ENCODE measurements around the gene GTSE1.
"Not testable (repeated sequence)": the region's sequence is repeated elsewhere in the genome, so short reads cannot be mapped to it uniquely, and the experiment has no call there.

The GTSE1 gene

GRCh38 chr22:46295277-46295971, 1.2 kb upstream of the GTSE1 start:
- DNase-seq = no peak

DNA sequence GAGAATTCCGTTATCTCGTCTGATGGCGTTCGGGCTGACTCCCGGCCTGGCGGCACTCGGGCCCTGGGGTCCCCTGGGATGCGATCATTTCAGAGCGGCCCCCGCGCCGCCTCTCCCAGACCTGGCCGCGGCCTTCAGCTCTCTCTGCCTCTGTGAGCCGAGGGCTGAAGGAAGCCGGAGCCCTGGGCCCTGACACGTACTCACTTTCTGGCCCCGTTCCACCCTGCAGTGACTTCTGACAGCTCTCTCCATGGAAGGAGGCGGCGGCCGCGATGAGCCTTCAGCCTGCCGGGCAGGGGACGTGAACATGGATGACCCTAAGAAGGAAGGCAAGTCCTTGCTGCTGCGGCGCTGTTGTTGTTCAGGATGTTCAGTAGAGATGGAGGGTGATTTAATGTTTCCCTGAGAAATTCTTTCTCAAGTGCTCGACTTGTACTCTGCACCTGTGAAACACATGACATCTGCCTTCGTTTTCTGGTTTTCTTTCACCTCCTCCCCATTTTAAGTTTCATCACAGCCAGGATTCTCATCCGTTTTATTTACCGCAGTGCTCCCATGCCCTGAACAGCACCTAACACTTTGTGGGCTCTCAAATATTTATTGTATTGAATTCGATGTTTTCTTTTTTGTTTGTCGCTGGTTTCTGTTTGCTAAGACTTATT, 612 bp downstream of the GTSE1 start:
- peak in 1 of 2 experiments; percentile 23 for DNase-seq

DNA sequence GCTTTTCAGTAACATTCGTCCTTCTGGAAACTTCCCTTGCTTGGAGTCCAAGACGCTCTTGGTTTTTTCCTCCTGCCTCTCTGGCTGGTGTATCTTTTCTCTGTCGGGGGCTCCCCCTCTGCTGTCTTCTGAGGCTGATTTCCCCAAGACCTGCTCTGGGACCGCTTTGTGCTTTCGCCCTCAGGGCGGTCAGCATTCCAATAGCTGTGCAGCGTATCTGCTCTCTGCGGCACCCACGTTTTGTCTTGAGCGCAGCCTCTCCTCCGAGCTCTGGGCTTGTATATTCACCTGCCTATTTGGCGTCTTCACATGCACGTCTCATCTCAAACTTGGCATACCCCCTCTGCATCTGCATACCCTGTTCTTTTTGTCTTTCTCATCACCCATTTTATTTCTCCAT, 2.4 kb downstream of the GTSE1 start:
- no peak for DNase-seq

- DNase-seq = no peak
These were observed 3.8 kb downstream of the GTSE1 start for GRCh38 chr22:46300491-46300890.

DNA sequence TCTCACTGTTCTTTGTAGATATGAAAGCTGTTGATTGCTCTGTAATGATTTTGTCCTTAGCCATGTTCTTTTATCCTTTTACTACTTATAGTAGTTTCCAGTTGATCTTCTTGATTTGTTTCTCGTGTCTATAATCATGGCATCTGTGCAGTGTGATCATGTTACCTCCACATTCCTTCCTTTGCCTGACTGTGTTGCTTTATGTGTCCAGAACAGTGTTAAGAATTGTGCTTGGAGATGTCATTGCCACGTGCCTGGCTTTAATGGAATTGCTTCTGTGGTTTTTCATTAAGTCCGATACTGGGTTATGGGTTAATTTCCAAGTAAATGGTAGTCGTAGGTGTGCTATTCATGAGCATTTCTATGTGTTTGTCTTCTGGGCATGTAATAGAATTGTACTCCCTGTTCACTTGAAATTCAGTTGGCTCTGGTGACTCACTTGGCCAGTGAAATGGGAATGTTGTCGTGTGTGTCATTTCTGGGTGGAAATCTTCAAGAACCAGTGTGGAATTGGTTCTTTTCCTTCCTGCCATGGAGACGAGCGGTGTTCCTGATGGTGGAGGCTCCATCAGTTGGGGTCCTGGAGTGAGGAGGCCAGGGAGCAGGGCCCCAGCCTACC, 6.8 kb downstream of the GTSE1 start:
- no peak for DNase-seq

DNA sequence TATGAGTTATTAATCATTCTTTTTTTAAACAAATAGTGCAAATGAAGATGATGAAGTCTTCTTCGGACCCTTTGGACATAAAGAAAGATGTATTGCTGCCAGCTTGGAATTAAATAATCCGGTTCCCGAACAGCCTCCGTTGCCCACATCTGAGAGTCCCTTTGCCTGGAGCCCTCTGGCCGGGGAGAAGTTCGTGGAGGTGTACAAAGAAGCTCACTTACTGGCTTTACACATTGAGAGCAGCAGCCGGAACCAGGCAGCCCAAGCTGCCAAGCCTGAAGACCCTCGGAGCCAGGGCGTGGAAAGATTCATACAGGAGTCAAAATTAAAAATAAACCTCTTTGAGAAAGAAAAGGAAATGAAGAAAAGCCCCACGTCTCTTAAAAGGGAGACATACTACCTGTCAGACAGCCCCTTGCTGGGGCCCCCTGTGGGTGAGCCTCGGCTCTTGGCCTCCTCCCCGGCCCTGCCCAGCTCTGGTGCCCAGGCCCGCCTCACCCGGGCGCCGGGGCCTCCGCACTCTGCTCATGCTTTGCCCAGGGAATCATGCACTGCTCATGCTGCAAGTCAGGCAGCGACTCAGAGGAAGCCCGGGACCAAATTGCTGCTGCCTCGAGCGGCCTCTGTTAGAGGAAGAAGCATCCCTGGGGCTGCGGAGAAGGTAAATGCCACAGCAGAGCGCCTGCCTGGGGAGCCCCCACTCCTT, 11.8 kb downstream of the GTSE1 start:
- no peak for DNase-seq

GRCh38 chr22:46309526-46310085, 12.9 kb downstream of the GTSE1 start:
- DNase-seq = no peak

GRCh38 chr22:46312056-46312455, 15.4 kb downstream of the GTSE1 start:
- DNase-seq = no peak

- not testable (repeated sequence) for DNase-seq
These were observed 16.2 kb downstream of the GTSE1 start for GRCh38 chr22:46312848-46313247.

DNA sequence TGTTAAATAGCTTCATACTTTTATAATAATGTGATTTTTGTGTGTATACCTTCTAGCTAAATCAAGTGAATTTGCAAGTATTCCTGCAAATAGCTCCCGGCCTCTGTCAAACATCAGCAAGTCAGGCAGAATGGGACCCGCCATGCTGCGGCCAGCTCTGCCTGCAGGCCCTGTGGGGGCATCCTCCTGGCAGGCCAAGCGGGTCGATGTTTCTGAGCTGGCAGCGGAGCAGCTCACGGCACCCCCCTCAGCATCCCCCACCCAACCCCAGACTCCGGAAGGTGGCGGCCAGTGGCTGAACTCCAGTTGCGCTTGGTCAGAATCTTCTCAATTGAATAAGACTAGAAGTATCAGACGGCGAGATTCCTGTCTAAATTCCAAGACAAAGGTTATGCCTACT, 19.3 kb downstream of the GTSE1 start:
- DNase-seq = no peak

GRCh38 chr22:46317646-46318045, 21.0 kb downstream of the GTSE1 start:
- no peak for DNase-seq

GRCh38 chr22:46318576-46318975, 21.9 kb downstream of the GTSE1 start:
- no peak for DNase-seq

- no peak for DNase-seq
These were observed 22.6 kb downstream of the GTSE1 start for GRCh38 chr22:46319319-46319718.

- no peak for DNase-seq
These were observed 23.6 kb downstream of the GTSE1 start for GRCh38 chr22:46320166-46320710.

DNA sequence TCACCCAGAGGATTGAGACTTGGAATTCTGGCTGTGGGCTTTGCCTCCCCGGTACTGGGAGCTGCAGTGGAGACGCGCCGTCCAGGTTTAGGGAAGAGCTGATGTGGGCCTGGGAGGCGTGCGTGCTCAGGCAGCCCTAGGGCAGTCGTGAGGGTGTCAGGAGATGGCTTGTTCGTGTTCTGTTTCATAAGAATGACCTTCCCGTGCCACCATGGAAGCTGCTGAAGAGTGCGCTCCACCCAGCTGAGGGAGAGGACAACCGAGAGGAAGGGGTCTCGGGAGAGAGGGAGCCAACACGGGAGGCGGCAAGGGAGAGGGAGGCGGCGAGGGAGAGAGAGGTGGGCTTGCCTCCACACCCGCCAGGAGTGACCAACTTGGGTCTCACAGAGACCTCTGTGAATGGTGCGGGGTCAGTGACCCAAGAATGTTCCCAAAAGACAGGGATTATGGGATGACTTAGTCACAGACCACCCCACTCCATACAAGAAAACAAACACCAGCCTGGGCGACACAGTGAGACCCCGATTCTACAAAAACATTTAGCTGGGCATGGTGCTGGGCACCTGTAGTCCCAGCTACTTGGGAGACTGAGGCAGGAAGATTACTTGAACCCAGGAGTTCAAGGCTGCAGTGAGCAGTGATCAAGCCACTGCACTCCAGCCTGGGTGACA, 24.2 kb downstream of the GTSE1 start:
- DNase-seq = no peak

DNA sequence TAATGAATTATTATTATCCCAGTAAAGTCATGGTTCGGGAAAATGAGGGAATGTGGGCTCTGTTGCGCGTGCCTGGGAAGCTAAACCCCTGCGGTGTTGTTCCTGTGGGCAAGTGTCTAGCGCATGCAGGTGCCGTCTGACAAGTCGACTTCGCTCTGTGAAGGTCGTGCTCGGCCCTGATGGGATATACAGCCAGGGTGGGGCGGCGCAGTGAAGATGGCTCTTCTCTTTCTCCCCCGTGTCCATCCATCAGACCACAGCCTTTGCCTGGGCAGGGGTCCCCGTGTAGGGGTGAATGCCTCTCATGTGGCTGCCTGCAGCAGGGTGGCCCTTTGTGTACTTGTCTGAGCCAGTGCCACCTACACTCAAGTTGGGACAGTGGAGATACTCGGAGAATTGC, 26.0 kb downstream of the GTSE1 start:
- no peak for DNase-seq

DNA sequence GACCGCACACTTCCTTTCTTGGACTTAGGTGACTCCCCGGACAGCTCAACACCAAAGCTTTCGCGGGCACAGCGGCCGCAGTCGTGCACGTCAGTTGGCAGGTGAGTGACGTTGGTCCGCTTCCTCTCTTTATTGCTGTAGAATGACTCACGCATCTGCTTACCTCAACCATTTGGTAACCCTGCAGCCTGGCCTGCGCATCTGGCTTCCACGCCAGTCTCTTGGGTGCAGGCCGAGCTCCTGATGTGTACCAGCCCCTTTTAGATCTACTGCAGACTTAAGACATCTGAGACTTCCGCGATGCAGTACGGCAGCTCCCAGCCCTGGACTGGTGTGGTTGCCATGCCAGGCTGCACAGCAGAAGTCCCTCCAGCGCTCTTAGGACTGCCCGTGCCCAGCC, 26.5 kb downstream of the GTSE1 start:
- DNase-seq = no peak

GRCh38 chr22:46326066-46326680, 29.5 kb downstream of the GTSE1 start:
- no peak for DNase-seq

DNA sequence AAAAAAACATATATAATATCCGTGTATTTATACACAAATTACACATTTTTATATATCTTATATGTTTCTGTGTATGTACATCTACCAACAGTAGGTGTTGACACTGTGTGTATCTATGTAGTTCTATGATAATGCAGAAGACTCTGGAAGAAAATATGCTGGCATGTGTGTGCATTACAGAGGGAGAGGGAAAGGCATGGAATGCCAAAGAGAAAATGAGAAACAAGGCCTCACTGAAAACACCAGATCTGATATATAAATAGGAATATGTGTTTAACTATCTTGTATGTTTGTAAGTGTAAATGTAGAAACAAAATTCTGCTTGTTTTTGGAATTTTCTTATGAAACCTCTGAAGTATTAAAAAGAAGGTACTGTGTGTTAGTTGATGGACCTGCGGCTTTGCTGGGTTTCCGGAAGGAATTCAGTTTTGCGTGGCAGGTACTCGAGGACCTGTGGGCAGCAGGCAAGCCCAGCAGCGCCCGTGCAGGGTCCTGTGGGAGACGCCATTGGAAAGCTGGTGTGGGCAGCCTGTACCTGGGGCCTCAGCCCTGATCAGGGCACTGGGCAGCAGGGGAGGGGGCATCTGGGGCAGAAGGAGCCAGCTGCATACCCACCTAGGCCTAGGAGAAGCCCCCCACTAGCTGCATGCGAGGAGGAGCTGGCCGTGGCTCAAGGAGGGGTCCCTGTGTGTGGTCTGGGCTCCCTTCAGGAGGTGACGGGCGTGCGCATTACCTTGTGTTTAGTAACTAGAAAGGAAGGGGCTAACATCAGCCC, 31.2 kb downstream of the GTSE1 start:
- no peak for DNase-seq

DNA sequence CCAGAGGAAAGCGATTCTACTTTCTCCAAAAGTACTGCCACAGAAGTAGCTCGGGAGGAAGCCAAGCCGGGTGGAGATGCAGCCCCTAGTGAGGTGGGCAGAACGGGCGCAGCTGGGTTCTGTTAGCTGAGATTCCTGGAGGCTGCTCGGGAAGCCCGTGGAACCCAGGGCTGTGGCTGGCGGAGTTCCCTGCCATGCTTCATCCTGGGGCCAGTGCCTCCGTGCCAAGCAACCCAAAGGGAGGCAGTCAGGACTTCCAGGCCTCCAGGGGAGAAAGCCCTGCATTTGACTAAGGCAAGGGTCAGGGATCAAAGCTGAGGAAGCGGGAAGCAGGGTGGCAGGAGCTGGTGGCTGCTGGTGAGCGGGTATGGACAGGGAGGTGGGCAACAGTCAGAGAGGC, 32.1 kb downstream of the GTSE1 start:
- no peak for DNase-seq

GRCh38 chr22:46329616-46330015, 32.9 kb downstream of the GTSE1 start:
- no peak for DNase-seq
